HG03095 (cell line): ENCODE measurements around the gene PLOD3.

Source experiments
- ATAC-seq: cut with Tn5 transposase; IDR thresholded peaks from one replicate; pipeline ENCODE4 v1.9.1; 2021; ENCODE audit warnings: moderate library complexity; ENCODE audit not compliant: unreplicated experiment

The PLOD3 gene

DNA sequence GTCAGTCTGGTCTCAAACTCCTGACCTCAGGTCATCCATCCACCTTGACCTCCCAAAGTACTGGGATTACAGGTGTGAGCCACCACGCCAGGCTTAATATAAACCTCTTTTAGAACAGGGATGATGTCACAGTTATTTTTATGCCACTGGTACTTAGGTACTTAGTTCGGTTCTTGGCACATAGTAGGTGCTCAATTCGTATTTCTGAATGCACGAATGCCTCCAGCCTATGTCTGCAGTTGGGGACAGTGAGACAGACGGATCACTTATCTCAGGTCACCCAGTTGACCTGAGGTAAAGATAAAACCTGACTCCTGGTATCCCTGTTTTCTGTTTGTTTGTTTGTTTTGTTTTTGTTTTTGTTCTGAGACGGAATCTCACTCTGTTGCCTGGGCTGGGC lies 31.2 kb downstream of the PLOD3 start:
- ATAC-seq, result no peak

DNA sequence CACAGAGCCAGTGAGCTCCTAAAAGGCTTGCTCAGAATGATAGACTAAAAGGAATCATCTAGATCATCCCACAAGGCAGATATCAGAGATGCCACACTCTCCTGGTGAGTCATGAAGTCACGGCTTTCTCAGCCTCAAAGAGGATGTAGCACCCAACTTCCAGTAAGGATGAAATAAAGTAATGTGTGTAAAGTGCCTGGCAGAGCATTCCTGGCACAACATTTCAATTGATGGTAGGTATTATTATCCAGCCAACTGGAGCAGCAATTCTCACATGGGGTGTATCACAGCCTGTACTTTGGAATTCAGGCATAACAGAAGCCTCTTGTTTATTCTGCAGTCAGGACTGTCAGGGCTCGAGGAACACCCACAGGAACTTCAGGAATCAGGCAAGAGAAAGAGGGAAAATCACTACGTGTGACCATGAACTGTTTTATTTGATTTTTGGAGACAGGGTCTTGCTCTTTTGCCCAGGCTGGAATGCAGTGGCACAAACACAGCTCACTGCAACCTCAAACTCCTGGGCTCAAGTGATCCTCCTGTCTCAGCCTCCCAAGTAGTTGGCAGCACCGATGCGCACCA lies 32.0 kb downstream of the PLOD3 start:
- ATAC-seq, result no peak

DNA sequence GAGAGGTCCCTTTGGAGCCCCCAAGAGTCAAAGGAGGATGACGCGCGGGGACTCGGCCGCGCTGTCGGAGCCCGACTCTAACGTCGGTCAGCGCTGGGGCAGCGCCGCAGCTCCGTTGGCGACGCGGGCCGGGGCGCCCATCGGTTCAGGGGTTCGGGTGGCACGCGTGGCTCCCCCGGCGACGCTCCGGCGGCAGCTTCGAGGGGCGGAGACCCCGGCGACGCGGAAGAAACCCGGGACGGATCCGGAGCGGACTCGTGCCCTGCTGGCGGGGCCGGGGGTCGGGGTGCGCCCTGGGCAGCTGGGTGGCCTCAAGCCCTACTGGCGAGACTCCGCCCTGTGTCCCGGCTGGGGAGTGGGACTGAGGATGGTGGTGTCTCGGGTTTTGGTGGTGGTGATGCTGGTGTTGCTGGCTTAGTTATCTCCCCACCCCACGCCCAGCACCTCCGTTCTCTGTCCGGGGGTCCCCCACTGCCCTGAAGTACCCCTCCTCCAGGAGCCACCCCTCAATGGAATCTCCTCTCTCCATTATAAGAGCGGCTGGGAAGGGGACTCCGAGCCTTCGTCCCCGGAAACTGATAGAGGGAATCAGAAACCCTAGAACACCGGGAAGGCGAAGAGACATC lies 37.1 kb downstream of the PLOD3 start, which contains the start of gene NAT16:
Gene NAT16 (minus strand): TSS at position 164 of the 626 bp plus-strand sequence. CDS start 5,486 bp downstream, outside the sequence.
- no peak for ATAC-seq

DNA sequence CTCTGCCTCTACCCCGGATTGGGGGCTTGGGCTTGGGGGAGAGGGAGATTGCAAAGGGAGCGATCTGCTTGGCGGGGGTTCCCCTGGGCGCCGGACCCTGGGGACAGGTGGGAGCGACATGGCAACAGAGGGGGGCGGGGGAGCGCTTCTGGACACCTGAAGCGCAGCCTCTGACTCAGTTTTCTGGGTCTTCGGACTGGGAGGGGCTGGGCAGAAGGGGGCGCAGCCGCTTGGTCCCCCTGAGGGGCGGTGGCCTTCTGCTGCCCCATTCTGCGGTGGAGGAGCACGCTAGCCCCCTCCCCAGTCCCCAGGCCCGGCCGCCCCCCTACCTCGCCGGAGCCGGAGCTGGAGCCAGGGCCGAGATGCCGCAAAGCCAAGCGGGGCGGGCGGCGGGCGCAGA lies 37.7 kb downstream of the PLOD3 start:
- ATAC-seq, result no peak

DNA sequence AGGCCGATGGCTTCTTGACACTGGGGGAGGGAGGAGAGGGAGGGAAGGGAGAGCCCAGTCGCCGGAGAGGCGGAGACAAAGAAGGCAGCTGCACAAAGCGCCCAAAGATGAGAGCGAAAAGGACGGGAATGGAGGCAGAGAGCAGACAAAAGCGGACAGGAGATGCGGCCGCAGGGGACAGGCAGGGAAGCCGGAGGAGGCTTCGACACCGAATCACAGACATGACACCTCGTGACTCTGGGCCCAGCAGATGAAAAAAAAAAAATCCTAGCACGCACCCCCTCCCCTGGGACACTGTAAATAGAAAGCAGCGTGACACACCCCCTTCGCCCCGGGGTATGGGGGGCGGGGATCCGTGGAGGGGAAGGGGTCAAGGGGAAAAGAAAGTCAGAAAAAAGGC lies 38.3 kb downstream of the PLOD3 start:
- no peak for ATAC-seq

DNA sequence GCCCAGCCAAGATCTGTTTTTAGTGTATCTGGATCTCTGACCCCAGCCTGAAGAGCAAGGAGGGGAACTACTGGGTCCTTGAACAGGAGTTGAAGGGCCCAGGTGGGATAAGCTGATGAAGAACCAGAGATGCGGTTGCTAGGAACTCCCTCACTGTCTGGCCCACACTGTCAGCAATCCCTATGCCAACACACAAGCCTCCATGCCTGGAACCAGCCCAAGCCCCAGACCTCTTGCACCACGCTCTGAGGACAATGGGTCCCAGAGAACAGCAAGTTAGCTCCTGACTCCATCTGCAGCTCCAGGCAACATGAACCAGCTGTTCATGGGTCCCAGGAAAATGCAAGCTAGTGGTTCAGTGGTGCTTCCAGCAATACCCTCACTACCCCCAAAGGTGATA lies 39.7 kb downstream of the PLOD3 start:
- ATAC-seq, result no peak

DNA sequence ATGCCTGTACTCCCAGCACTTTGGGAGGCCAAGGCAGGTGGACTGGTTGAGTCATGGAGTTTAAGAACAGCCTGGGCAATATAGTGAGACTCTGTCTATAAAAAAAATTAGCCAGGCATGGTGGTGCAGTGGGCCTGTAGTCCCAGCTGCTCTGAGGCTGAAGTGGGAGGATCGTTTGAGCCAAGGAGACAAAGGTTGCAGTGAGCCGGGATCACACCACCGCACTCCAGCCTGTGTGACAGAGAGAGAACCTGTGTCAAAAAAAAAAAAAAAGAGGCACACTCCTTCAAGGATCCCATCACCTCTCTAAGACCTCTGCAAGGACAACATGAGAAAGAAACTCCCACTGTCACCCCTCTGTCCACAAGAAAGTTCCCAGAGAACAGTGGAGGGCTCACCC lies 41.7 kb downstream of the PLOD3 start:
- no peak for ATAC-seq

DNA sequence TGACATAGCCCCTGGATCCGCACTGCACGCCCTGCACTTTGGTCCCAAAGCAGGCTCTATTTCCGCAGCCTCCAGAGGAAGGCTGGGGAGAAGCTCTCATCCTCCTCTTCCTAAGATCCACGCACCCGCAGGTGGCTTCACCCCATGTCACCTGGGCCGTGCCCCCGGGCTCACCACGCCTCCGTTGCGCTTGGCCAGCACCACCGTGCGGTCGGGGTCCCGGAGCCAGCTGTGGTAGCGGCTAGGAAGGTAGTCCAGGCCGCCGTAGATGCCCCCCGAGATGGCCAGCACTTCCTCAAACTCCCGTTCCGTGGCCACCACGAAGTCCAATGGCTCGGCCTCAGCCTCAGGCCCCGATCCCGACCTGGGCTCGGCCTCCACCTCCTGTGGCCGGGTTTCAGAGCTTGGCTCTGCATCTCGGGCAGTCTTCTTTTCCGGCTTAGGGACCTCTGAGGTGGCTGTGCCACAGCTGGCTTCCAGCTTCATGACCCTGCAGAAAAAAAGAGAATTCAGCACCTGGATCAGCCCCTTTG lies 43.0 kb downstream of the PLOD3 start:
- no peak for ATAC-seq

DNA sequence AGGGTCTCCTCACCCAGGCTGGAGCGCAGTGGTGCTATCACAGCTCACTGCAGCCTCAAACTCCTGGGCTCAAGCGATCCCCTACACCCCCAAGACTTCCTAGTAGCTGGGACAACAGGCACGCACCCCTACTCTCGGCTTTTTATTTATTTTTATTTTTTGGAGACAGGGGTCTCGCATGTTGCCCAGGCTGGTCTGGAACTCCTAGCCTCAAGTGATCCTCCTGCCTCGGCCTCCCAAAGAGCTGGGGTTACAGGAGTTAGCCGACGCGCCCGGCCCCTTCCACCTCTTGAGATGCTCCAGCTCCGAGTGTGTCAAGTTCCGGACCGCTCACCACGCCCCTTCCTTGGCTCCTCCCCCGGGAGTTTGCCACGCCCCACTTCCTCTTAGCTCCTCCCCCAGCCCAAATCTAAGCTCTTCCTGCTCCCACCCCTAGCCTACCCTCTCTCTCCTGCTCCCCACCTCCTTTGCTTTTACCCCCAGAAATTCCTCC lies 43.6 kb downstream of the PLOD3 start:
- no peak for ATAC-seq

DNA sequence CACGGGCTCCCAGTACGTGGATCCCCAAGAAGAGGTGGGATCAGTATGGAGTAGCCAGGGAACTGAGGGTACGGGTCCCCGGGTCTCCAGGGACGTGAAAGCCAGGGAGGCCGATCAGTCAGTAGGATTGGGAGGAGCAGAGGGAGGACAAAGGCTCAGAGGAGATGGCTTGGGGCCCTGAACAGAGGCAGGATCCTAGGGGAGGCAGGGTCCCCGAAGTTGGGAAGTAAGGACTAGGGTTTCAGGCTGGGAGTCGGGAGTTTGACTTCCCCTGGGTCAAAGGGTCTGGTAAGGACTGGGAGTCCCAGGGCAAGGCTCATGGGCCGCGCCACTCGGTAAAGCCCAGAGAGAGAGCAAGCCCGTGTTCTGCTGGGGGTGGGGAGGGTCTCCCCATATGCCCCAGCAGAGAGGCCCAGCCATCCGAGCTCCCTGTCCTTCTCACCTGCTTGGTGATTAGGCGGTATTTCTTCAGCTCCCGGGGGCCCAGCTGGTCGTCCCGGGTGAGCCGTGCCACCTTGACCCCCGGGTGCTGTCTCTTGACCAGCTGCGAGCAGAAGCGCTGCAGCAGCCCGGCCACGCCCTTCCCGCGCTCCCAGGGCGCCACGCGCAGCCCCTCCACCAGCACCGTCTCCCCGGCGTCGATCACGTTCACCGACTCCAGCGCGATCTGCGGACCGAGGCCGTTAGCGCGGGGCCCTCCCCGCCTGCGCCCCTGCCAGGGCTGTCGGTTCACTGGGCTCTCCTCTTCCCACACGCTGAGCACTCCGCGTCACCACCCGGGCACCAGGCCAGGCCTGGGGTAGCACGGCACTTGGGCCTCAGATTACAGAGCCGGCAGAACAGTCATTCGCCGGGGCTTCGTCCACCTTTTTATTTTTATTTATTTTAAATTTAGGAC lies 44.3 kb downstream of the PLOD3 start:
- ATAC-seq, result no peak

DNA sequence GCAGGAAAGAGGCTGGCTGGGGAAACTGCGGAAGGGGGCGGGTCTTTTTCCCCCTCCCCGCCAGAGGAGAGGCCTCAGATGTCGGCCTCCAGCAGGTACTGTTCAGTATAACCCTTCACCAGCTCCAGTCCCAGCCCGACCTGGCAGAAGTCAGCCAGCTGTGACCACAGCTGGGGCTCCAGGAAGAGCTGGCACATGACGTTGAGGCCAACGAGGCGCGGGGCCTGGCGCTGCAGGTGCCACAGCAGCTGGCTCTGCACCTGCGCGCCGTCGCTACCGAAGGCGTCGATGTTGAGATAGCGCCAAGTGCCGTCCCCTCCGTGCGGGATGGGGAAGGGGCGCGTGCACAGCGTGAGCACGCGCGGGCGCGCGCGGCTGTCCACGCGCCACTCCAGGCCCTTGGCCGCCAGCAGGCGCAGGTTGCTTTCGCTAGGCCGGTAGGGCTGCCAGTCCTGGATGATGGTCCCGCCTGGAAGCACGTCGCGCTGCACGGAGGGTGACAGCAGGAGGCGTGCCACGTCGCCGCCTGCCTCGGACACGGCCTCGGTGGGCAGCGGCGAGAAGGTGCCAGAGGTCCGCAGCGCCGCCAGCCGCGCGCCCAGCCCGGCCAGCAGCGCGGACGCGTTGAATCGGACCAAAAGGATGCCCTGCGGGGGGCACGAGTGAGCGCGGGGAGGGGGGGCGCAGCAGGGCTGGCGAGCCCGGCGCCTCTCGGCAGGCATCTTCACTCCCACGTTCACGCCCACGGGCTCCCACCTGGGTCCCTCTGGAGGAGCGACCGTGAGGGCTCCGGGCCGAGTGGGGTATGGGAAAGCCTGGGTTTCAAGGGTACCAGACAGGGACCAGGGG lies 45.2 kb downstream of the PLOD3 start:
- no peak for ATAC-seq

DNA sequence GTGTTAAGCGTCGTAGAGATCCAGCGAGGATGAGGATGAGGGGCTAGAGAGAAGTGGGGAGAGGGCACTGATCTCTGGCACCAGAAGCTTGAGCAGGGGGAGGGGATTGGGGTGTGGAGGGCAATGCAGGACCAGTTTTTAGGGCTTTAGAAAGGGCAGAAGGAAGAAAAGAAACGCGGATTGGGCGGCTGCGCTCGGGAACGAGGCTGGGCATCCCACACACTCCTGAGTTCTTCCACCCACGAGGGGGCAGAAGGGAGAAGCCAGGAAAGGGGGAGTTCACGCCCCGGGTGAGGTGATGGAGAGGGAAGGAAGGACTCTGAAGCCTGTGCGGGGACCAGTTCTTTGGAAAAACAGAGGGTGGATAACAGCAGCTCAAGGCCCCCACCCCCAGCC lies 45.9 kb downstream of the PLOD3 start:
- ATAC-seq, result no peak

DNA sequence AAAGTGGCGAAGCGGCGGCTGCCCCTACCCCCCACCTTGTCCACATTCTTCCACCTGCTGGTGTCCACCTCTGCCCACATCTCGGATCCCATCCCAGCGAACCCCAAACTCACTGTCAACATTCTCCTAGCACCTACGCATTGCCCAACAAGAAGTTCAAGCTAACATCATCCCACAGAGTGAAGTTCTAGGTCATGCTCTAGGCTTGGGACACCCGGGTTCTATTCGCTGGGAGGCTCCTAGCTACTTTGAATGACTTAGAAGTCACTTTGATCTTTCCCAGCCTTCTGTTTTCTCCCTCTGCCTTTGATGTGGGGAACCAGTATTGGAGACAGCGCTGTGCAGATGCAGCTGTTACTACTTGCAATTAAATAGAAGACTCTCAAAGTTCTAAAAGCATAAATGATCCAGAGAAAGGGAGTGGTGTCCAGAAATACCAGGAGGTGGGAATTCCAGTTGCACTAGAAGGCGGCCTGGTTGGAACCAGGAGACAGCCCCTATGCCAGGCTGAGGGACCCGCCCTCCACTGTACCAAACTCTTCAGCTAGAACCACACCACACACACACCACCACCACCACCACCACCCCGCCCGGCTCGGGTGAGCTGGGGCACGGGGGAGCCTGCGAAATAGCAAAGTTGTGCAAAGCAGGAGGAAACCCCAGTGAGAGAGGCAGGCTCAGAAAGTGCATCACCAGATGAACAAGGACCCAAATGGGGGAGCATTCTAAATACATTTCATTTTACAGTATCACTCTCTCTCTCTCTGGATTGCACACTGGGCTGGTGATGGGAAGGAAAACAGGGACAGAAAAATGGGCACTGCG lies 46.6 kb downstream of the PLOD3 start:
- no peak for ATAC-seq

DNA sequence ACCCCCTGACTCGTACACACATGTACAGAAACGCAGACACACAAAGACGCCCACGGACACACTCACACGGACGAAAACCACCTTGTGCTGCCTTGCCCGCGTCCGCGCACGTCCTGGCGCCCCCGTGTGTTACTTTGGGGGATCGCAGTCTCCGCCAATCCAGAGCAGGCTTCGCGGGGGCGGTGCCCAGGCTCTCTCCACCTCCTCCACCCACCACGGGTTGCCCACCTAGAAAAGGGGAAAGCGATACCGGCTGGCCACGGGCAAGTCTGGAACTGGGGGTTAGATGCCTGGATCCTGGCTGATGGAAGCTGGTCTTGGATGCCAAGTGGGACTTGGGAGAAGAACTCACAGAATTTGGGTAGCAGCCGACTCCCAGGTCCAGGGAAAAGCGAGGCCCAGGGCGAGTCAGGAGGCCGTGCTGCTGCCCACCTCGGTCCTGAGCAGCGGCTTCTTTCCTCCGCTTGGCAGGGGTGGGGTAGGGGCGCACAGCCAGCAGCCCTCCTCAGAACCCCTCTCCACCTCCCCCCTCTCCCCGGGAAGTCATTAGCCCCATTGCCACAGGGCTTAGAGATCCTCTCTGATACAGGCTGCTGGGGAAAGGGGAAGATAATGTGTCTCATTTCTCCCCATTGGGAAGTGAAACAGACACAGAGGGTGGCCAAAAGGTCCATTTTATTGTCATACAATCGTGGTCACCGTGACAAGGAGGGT lies 47.4 kb downstream of the PLOD3 start:
- no peak for ATAC-seq

DNA sequence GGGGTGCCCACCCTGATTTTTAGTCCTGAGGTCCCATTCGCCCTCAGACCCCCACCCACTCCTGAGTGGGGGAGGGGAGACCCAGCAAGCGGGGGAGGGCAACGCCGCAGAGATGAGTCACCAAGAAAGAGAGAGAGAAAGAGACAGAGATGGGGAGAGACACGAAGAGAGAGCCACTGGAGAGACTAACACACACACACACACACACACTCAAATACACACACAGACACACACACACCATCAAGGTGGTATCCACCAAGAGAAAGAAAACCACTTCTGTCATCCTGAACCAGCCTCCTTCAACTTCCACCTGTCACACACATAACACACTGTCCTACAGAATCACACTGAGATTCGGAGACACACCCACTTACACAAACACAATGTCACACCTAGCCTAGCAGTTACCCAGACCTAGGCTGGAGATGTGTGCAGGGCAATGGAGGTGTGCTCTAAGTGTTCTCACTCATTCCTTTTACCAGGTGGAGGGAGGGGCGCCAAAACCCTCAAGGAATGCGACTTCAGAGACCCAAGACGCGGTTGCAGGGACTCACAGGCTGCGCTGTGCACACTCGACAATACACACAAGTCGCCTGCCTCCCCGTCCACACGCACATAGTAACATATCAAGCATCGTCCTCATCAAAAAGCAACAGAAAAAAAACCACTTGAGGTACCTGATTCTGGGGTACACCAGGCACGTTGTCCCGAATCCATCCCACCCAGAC lies 48.1 kb downstream of the PLOD3 start:
- no peak for ATAC-seq

DNA sequence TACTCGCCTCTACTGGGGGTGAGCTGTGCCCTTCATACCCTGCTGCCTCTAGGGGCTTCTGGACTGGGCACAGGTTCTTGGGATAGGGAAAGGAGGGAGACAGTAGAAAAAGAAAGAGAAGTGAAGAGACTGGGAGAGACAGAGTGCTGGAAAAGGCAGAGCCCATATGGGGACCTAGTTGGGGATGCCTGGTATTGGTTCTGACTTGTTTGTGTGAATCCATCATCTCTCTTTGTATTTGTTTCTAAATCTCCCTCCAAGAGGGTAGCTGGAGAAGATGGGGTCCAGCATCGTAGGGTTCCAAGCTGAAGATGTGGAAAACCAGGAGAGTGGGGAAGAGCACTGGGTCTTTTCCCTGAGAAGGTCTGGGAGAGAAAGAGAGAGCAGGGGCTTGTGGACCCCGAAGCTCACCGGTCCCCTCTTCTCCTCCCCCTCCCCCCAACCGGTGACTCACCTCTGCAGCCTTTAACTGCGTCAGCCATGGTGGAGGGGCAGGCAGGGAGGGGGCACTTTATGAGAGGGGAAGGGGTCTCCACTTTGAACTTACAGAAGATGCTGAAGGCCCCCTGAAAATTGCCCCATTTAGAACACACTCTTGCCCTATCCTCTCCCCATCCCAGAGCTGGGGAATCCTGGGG lies 48.9 kb downstream of the PLOD3 start:
- no peak for ATAC-seq

DNA sequence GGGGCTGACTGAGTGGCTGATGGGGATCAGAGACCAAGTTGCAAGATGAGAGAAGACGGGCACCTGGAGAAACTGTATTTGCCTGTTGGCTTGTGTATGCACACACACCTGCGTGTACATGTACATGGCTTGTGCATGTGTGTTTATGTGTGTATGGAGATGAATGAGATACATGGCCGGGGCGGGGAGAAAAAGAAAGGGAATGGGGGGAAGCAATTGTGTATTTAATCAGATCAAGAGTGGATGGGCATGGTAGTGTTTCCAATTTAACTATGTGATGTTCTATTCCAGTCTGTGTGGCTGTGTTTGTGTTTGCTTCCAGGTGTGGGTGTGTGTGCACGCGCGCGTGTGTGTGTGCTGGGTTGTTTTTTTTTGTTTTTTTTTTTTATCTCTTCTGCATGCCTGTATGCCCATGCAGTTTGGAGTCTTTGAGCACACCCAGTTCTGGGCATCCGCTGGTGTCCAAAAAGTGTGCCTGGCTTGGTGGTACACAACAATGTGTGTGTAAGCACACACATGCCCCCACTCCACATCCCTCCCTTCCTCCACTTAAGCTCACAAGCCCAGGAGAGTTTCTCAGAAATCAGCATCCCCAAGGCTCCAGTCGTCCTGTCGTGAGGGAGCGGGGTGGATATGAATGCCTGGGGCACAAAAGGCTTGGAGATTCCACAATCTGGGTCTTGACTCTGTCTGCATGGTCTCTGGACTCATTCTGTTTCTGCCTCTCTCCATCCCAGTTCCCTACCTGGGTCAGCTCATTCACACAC lies 49.6 kb downstream of the PLOD3 start:
- ATAC-seq, result no peak
